A549 (cell line): Measurements from ENCODE around the gene RAP2A. TPM values are rescaled to one million over a fixed set of nuclear protein-coding genes. Genes with fewer than 3 reads are reported as not detected.

Experiments used
- ATAC-seq, 2 experiments: fragments of 200-7000 bp in 1 of 2; fragments of >200 bp in 1 of 2; cut with Nextera tagmentation in 1 of 2; cut with Tn5 transposase in 1 of 2; 3 replicates each; pipeline versions ENCODE4 v1.8.0 to v1.9.1; 2018 to 2020; ENCODE audit warnings: mild to moderate bottlenecking in 1 of 2, moderate library complexity in 1 of 2
- CTCF ChIA-PET: fragments of 300-600 bp; sonication (Branson Sonifier 250); formaldehyde crosslinking; extraction: SDS; loops from one replicate; lab custom pipeline; 2021; ENCODE audit warnings: antibody characterized with exemption, inconsistent platforms; lab: Yijun Ruan, JAX
- POLR2A ChIA-PET: fragments of 350-600 bp; formaldehyde crosslinking; extraction: SDS; loops from one replicate; lab custom pipeline; 2021; ENCODE audit warnings: antibody characterized with exemption, inconsistent platforms; lab: Yijun Ruan, JAX
- DNase-seq, 2 experiments: peaks; one replicate each; pipeline versions ENCODE4 v3.0.0 to v3.0.0-alpha.2; 2011 to 2016; ENCODE audit warnings: low read depth in 1 of 2, low spot score in 1 of 2
- FAIRE-seq: peaks from 2 replicates; lab custom pipeline; 2011; peaks lifted over from hg19 to GRCh38; lab: Jason Lieb, UNC
- H3K27ac ChIP-seq, 2 experiments: fragments of >200 bp; sonication (Bioruptor Twin); formaldehyde crosslinking; 3 replicates each; pipeline ENCODE4 v1.5.1; 2016 to 2017
- H3K4me1 ChIP-seq: fragments of >200 bp; sonication (Bioruptor Twin); formaldehyde crosslinking; 3 replicates; pipeline ENCODE4 v1.6.1; 2016
- H3K4me2 ChIP-seq: fragments of >200 bp; sonication (Bioruptor Twin); formaldehyde crosslinking; 3 replicates; pipeline ENCODE4 v1.6.1; 2016
- H3K4me3 ChIP-seq: fragments of >200 bp; sonication (Bioruptor Twin); formaldehyde crosslinking; 3 replicates; pipeline ENCODE4 v1.5.1; 2016
- H3K9me3 ChIP-seq: fragments of >200 bp; sonication (Bioruptor Twin); formaldehyde crosslinking; 3 replicates; pipeline ENCODE4 v1.6.1; 2016
- CBX2 ChIP-seq: fragments of 200-600 bp; sonication (generic); IDR thresholded peaks from 2 replicates; pipeline ENCODE4 v1.6.1; 2016; ENCODE audit warnings: low read depth, mild to moderate bottlenecking, borderline replicate concordance
- CBX8 ChIP-seq: fragments of 200-600 bp; sonication (generic); IDR thresholded peaks from 2 replicates; pipeline ENCODE4 v1.6.1; 2016
- CHD2 ChIP-seq: fragments of 150-350 bp; IDR thresholded peaks from 2 replicates; pipeline ENCODE4 v1.6.1; 2014; ENCODE audit warnings: low read length; ENCODE audit not compliant: partially characterized antibody
- E2F6 ChIP-seq: IDR thresholded peaks from 2 replicates; pipeline ENCODE4 v1.6.1; 2012; ENCODE audit warnings: low read depth, borderline replicate concordance
- EHF ChIP-seq: fragments of 250-450 bp; sonication (Bioruptor Pico); IDR thresholded peaks from 2 replicates; pipeline ENCODE4 v1.5.0; 2020; ENCODE audit warnings: mild to moderate bottlenecking
- EP300 ChIP-seq, 2 experiments: fragments of >200 bp; sonication (Bioruptor Twin); formaldehyde crosslinking; IDR thresholded peaks; 2 replicates in 1 of 2; 3 replicates in 1 of 2; pipeline ENCODE4 v1.6.1; 2016 to 2017
- ESRRA ChIP-seq: fragments of 150-350 bp; IDR thresholded peaks from 2 replicates; pipeline ENCODE4 v1.6.1; 2014; ENCODE audit warnings: mild to moderate bottlenecking, low read length, borderline replicate concordance
- FOSB ChIP-seq: fragments of 250-450 bp; sonication (Bioruptor Pico); IDR thresholded peaks from 2 replicates; pipeline ENCODE4 v1.5.0; 2020; ENCODE audit warnings: mild to moderate bottlenecking, moderate library complexity
- FOSL2 ChIP-seq, 2 experiments: fragments of 450-650 bp in 1 of 2; fragments of >200 bp in 1 of 2; sonication (Bioruptor Twin) in 1 of 2; formaldehyde crosslinking; IDR thresholded peaks; 2 replicates each; pipeline versions ENCODE4 v1.5.0 to v1.6.1; 2016 to 2020; ENCODE audit warnings: mild to moderate bottlenecking in 1 of 2, moderate library complexity in 1 of 2
- HES2 ChIP-seq: fragments of >200 bp; sonication (Bioruptor Twin); formaldehyde crosslinking; IDR thresholded peaks from 2 replicates; pipeline ENCODE4 v1.6.1; 2016
- JUN ChIP-seq, 2 experiments: fragments of >200 bp; sonication (Bioruptor Twin); formaldehyde crosslinking; IDR thresholded peaks; 2 replicates in 1 of 2; 3 replicates in 1 of 2; pipeline ENCODE4 v1.6.1; 2016 to 2017
- JUNB ChIP-seq: fragments of >200 bp; sonication (Bioruptor Twin); formaldehyde crosslinking; IDR thresholded peaks from 2 replicates; pipeline ENCODE4 v1.6.1; 2016
- MAFK ChIP-seq: fragments of 450-650 bp; IDR thresholded peaks from 2 replicates; pipeline ENCODE4 v1.6.1; 2014; ENCODE audit not compliant: partially characterized antibody
- NPAS2 ChIP-seq: fragments of 250-450 bp; sonication (Bioruptor Pico); IDR thresholded peaks from 2 replicates; pipeline ENCODE4 v1.8.0; 2022; ENCODE audit warnings: mild to moderate bottlenecking, moderate library complexity, borderline replicate concordance
- NR3C1 ChIP-seq: fragments of >200 bp; sonication (Bioruptor Twin); formaldehyde crosslinking; IDR thresholded peaks from 3 replicates; pipeline ENCODE4 v1.6.1; 2017
- PBX3 ChIP-seq: IDR thresholded peaks from 2 replicates; pipeline ENCODE4 v1.6.1; 2012
- RARB ChIP-seq: fragments of 250-450 bp; sonication (Bioruptor Pico); IDR thresholded peaks from 2 replicates; pipeline ENCODE4 v1.8.0; 2021; ENCODE audit warnings: mild to moderate bottlenecking, moderate library complexity
- RCOR1 ChIP-seq: fragments of 150-350 bp; IDR thresholded peaks from 2 replicates; pipeline ENCODE4 v1.6.1; 2014; ENCODE audit warnings: antibody characterized with exemption, low read length, low read depth
- RFX5 ChIP-seq: fragments of 450-650 bp; IDR thresholded peaks from 2 replicates; pipeline ENCODE4 v1.7.1; 2014; ENCODE audit warnings: antibody characterized with exemption, mild to moderate bottlenecking, moderate library complexity
- RNF2 ChIP-seq: fragments of 200-600 bp; sonication (generic); IDR thresholded peaks from 2 replicates; pipeline ENCODE4 v1.6.1; 2016; ENCODE audit warnings: low read depth, mild to moderate bottlenecking, antibody characterized with exemption, moderate library complexity, borderline replicate concordance
- TFCP2L1 ChIP-seq: fragments of 250-450 bp; sonication (Bioruptor Pico); IDR thresholded peaks from 2 replicates; pipeline ENCODE4 v1.5.0; 2021; ENCODE audit warnings: mild to moderate bottlenecking
- WGBS: methylation state at CpG from one replicate; pipeline ENCODE4 v1.1.6; 2017; ENCODE audit errors: missing lambda C conversion rate; 5-methylcytosine and 5-hydroxymethylcytosine counted together
- polyA plus RNA-seq, 4 experiments: library from polyadenylated mRNA; depleted of rRNA in 3 of 4; stranded (reverse); fragments of >200 nt; fragmentation: RNase III in 1 of 4; extraction: RNeasy Plus Mini Kit Qiagen cat#74134 plus additional on column Dnase treatment in 1 of 4; gene quantifications; 2 replicates in 3 of 4; 3 replicates in 1 of 4; pipeline ENCODE4 v1.2.3, GENCODE V29; 2011 to 2017
- TF ChIP-seq, protein P1 (sequence below): fragments of 250-450 bp; sonication (Bioruptor Pico); IDR thresholded peaks from 2 replicates; pipeline ENCODE4 v1.5.0; 2021; ENCODE audit warnings: mild to moderate bottlenecking, moderate library complexity, borderline replicate concordance
- TF ChIP-seq, protein P2 (sequence below): fragments of >200 bp; sonication (Bioruptor Twin); formaldehyde crosslinking; IDR thresholded peaks from 3 replicates; pipeline ENCODE4 v1.5.1; 2016
- TF ChIP-seq, protein P3 (sequence below): fragments of 150-350 bp; IDR thresholded peaks from 2 replicates; pipeline ENCODE4 v1.6.1; 2014; ENCODE audit warnings: low read depth, mild to moderate bottlenecking, low read length

Gene RAP2A
- polyA plus RNA-seq, 2 of the 4 experiments (the other 2 are of a cell fraction), result 8.7 to 10.9 TPM

GRCh38 chr13:97407540-97407939 is 26.4 kb upstream of the RAP2A start:
- 45% methylated on average over 2 of the region's 2 CpGs for WGBS
- ATAC-seq, result no peak
- H3K4me1 ChIP-seq, result no peaks in the 10 kb centered on the region
- FAIRE-seq, result no peak
- H3K4me2 ChIP-seq, result no peak overlapping the region
- H3K4me3 ChIP-seq, result no peak overlapping the region
- no peak for DNase-seq
- ChIA-PET CTCF (interaction anchor here (0.5 to 1.3 kb wide), 3 partner anchors 10 to 178 kb away, joined by 3 to 4 read pairs (median 3); no protein-coding TSS in a partner anchor), POLR2A (interaction anchor here (1.8 kb wide), 1 partner anchor 26 kb away, joined by 5 read pairs; the partner anchor contains the start of gene RAP2A)
- TF ChIP-seq CHD2 (no peak), FOSB (CRISPR knock-in tag) (no peak), HES2 (no peak), PBX3 (no peak), EP300 (IDR thresholded peaks at IDR 0.05) (no peak), RARB (CRISPR knock-in tag) (no peak), RFX5 (no peak)
- H3K9me3 ChIP-seq, result no peaks in the 10 kb centered on the region
- no peak overlapping the region for H3K27ac ChIP-seq

- no peaks in the 10 kb centered on the region for H3K4me1 ChIP-seq
- WGBS, result 35% methylated on average over 2 of the region's 2 CpGs
- no peak for TF ChIP-seq JUNB
- no peak for TF ChIP-seq TFCP2L1 (CRISPR knock-in tag)
- TF ChIP-seq CBX2, result no peak
- no peak for TF ChIP-seq ESRRA
- no peak for TF ChIP-seq RCOR1
- TF ChIP-seq E2F6, result no peak
- no peak for TF ChIP-seq FOSL2 (IDR thresholded peaks at IDR 0.05)
- no peak for TF ChIP-seq FOSL2 (CRISPR knock-in tag; IDR thresholded peaks at IDR 0.05)
- TF ChIP-seq CBX8, result no peak
- TF ChIP-seq CHD2, result no peak
- FAIRE-seq (no peak), ATAC-seq (no peak), DNase-seq (no peak)
- POLR2A ChIA-PET, result interaction anchor here (1.8 kb wide), 1 partner anchor 24 kb away, joined by 5 read pairs; the partner anchor contains the start of gene RAP2A
- no peaks in the 10 kb centered on the region for H3K9me3 ChIP-seq
- H3K4me3 ChIP-seq, result no peak overlapping the region
- H3K4me2 ChIP-seq, result no peak overlapping the region
- CTCF ChIA-PET, result no interaction called here
- H3K27ac ChIP-seq, result no peak overlapping the region
Measured at GRCh38 chr13:97408938-97409337, 25.0 kb upstream of the RAP2A start.

- no peak overlapping the region for H3K4me3 ChIP-seq
- ChIA-PET POLR2A (no interaction called here), CTCF (no interaction called here)
- no peak for ATAC-seq
- H3K4me1 ChIP-seq, result no peaks in the 10 kb centered on the region
- H3K27ac ChIP-seq, result no peak overlapping the region
- WGBS, result 46% methylated on average over 6 of the region's 6 CpGs
- H3K4me2 ChIP-seq, result no peak overlapping the region
- TF ChIP-seq EHF (no peak), HES2 (no peak), RNF2 (no peak), E2F6 (no peak), NR3C1 (no peak), JUN (IDR thresholded peaks at IDR 0.05) (no peak), FOSL2 (IDR thresholded peaks at IDR 0.05) (no peak), FOSL2 (CRISPR knock-in tag; IDR thresholded peaks at IDR 0.05) (no peak), RCOR1 (no peak), NPAS2 (CRISPR knock-in tag) (no peak), RARB (CRISPR knock-in tag) (no peak), MAFK (no peak), TFCP2L1 (CRISPR knock-in tag) (no peak)
- TF ChIP-seq, protein P1, sequence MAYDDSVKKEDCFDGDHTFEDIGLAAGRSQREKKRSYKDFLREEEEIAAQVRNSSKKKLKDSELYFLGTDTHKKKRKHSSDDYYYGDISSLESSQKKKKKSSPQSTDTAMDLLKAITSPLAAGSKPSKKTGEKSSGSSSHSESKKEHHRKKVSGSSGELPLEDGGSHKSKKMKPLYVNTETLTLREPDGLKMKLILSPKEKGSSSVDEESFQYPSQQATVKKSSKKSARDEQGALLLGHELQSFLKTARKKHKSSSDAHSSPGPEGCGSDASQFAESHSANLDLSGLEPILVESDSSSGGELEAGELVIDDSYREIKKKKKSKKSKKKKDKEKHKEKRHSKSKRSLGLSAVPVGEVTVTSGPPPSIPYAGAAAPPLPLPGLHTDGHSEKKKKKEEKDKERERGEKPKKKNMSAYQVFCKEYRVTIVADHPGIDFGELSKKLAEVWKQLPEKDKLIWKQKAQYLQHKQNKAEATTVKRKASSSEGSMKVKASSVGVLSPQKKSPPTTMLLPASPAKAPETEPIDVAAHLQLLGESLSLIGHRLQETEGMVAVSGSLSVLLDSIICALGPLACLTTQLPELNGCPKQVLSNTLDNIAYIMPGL (CRISPR knock-in tag), result no peak
- TF ChIP-seq, protein P2, sequence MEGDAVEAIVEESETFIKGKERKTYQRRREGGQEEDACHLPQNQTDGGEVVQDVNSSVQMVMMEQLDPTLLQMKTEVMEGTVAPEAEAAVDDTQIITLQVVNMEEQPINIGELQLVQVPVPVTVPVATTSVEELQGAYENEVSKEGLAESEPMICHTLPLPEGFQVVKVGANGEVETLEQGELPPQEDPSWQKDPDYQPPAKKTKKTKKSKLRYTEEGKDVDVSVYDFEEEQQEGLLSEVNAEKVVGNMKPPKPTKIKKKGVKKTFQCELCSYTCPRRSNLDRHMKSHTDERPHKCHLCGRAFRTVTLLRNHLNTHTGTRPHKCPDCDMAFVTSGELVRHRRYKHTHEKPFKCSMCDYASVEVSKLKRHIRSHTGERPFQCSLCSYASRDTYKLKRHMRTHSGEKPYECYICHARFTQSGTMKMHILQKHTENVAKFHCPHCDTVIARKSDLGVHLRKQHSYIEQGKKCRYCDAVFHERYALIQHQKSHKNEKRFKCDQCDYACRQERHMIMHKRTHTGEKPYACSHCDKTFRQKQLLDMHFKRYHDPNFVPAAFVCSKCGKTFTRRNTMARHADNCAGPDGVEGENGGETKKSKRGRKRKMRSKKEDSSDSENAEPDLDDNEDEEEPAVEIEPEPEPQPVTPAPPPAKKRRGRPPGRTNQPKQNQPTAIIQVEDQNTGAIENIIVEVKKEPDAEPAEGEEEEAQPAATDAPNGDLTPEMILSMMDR, result no peak
- TF ChIP-seq, protein P3, sequence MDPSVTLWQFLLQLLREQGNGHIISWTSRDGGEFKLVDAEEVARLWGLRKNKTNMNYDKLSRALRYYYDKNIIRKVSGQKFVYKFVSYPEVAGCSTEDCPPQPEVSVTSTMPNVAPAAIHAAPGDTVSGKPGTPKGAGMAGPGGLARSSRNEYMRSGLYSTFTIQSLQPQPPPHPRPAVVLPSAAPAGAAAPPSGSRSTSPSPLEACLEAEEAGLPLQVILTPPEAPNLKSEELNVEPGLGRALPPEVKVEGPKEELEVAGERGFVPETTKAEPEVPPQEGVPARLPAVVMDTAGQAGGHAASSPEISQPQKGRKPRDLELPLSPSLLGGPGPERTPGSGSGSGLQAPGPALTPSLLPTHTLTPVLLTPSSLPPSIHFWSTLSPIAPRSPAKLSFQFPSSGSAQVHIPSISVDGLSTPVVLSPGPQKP, result no peak
- TF ChIP-seq, all 56 proteins: peak for 0
- DNase-seq, result no peak
- no peak for FAIRE-seq
- H3K9me3 ChIP-seq, result no peaks in the 10 kb centered on the region
Measured at GRCh38 chr13:97411984-97412383, 22.0 kb upstream of the RAP2A start.
